ENCODE measurements around the gene MRPS27. TPM values are rescaled to one million over a fixed set of nuclear protein-coding genes. Genes with fewer than 3 reads are reported as not detected.
A peak's percentile ranks its signal among the peaks of the same experiment; 100 is the strongest.

The MRPS27 gene
- total and polyA plus RNA-seq, 9 donors: 37.0 to 46.6 (median 41.9) TPM

GRCh38 chr5:72269411-72269780 is 50.6 kb downstream of the MRPS27 start:
- Histone ChIP-seq H3K9me3 (replicated peaks; ENCODE audit: control insufficient read depth, low read depth, low read length) (no peaks in the 10 kb centered on the region), H3K36me3 (ENCODE audit: control insufficient read depth, insufficient read depth, low read length) (no peaks in the 10 kb centered on the region), H3K27me3 (ENCODE audit: control insufficient read depth, insufficient read depth, low read length) (no peaks in the 10 kb centered on the region), H3K27ac (ENCODE audit: low read length) (no peak overlapping the region), H3K4me1 (ENCODE audit: control insufficient read depth, insufficient read depth, low read length) (no peaks in the 10 kb centered on the region), H3K4me3 (ENCODE audit: low read length) (no peak overlapping the region)
- no peak for DNase-seq
- no CpG with 5 or more reads among the region's 1 CpG for WGBS (ENCODE audit: insufficient coverage)

DNA sequence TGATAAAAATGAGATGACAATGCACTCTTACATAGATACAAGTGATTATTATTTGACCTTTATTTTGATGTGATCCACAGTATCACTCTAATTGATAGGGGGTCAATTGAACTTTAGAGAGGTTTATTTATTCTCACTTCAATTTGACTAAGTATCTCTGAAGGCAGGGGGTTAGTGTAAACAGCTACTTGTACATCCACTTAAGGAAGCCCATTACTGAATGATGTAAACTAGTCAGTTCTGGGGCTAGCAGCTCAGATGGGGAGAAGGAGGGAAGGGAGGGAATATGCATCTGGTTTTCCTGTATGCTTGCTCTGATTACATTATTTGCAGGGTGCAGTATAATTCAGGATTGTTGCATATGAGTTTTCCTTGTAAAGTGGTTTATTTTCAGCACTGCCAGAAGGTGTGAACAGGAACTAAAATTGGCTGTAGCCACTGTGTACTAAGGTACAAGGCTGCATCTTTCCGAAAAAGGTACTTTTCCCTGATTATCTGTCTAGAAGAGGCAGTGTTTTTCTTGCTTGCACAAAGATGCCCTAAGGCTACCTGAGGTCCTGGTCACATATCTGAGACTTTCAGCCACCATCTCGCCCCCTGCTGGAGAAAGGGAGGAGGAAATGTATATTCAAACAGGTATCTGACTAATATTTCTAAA is 51.2 kb downstream of the MRPS27 start:
- H3K36me3 ChIP-seq (ENCODE audit: control insufficient read depth, insufficient read depth, low read length): no peaks in the 10 kb centered on the region

GRCh38 chr5:72268260-72268659 is 51.8 kb downstream of the MRPS27 start:
- H3K9me3 ChIP-seq (replicated peaks; ENCODE audit: control insufficient read depth, low read depth, low read length): no peaks in the 10 kb centered on the region
- H3K27me3 ChIP-seq (ENCODE audit: control insufficient read depth, insufficient read depth, low read length): no peaks in the 10 kb centered on the region
- H3K27ac ChIP-seq (ENCODE audit: low read length): no peak overlapping the region
- WGBS (ENCODE audit: insufficient coverage): no CpG with 5 or more reads among the region's 2 CpGs
- H3K4me1 ChIP-seq (ENCODE audit: control insufficient read depth, insufficient read depth, low read length): no peaks in the 10 kb centered on the region
- no peak for DNase-seq
- no peaks in the 10 kb centered on the region for H3K36me3 ChIP-seq (ENCODE audit: control insufficient read depth, insufficient read depth, low read length)
- no peak overlapping the region for H3K4me3 ChIP-seq (ENCODE audit: low read length)

More for the DNA sequence above, 51.2 kb downstream of the MRPS27 start:
- Histone ChIP-seq H3K9me3 (replicated peaks; ENCODE audit: control insufficient read depth, low read depth, low read length) (no peaks in the 10 kb centered on the region), H3K4me3 (ENCODE audit: low read length) (no peak overlapping the region), H3K27ac (ENCODE audit: low read length) (no peak overlapping the region), H3K4me1 (ENCODE audit: control insufficient read depth, insufficient read depth, low read length) (no peaks in the 10 kb centered on the region), H3K27me3 (ENCODE audit: control insufficient read depth, insufficient read depth, low read length) (no peaks in the 10 kb centered on the region)
- DNase-seq: no peak
- 100% methylated on average over 1 of the region's 2 CpGs for WGBS (ENCODE audit: insufficient coverage)

DNA sequence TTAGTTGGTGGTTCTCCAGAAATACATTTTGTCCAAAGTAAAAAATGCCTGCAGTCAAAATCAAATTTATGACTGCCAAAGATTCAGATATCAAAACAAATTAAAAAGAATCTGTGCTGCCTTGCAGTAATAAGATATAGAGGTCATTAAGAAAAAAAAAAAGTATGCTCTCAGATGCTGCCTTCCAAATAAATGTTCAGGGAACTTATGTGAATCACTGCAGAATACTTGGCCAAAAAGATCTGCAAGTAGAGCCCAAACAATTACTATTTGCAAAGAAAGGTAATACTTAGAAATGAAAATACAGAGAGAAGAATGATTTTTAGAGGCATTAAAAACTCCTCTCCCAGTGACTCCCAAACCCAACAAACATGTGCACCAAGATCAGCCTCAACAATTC is 52.4 kb downstream of the MRPS27 start:
- no peak overlapping the region for H3K27ac ChIP-seq (ENCODE audit: low read length)
- no peaks in the 10 kb centered on the region for H3K9me3 ChIP-seq (replicated peaks; ENCODE audit: control insufficient read depth, low read depth, low read length)
- no peaks in the 10 kb centered on the region for H3K27me3 ChIP-seq (ENCODE audit: control insufficient read depth, insufficient read depth, low read length)
- no peaks in the 10 kb centered on the region for H3K4me1 ChIP-seq (ENCODE audit: control insufficient read depth, insufficient read depth, low read length)
- DNase-seq: peak; percentile 56
- no peaks in the 10 kb centered on the region for H3K36me3 ChIP-seq (ENCODE audit: control insufficient read depth, insufficient read depth, low read length)
- H3K4me3 ChIP-seq (ENCODE audit: low read length): no peak overlapping the region

DNA sequence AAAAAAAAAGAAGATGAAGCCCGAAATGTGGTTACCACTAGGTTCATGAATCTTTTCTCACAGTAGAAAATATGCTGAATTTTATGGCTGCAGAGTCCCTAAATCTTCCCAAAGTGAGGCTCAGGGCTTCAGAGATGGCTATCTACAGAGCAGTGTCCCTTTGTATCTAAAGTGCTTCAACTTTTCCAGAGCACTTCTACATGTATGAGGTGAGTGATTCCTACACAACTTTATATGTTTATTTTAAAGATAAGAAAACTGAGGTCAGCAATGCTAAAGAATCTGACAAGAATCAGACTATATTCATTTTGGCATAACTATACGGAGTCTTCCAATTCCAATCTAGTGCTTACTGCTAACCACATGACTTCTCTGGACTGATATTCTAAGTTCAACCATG is 53.2 kb downstream of the MRPS27 start:
- Histone ChIP-seq H3K27me3 (ENCODE audit: control insufficient read depth, insufficient read depth, low read length) (no peaks in the 10 kb centered on the region), H3K27ac (ENCODE audit: low read length) (no peak overlapping the region), H3K9me3 (replicated peaks; ENCODE audit: control insufficient read depth, low read depth, low read length) (no peaks in the 10 kb centered on the region), H3K4me3 (ENCODE audit: low read length) (no peak overlapping the region), H3K4me1 (ENCODE audit: control insufficient read depth, insufficient read depth, low read length) (no peaks in the 10 kb centered on the region), H3K36me3 (ENCODE audit: control insufficient read depth, insufficient read depth, low read length) (no peaks in the 10 kb centered on the region)
- DNase-seq: no peak
- no CpG with 5 or more reads among the region's 2 CpGs for WGBS (ENCODE audit: insufficient coverage)

DNA sequence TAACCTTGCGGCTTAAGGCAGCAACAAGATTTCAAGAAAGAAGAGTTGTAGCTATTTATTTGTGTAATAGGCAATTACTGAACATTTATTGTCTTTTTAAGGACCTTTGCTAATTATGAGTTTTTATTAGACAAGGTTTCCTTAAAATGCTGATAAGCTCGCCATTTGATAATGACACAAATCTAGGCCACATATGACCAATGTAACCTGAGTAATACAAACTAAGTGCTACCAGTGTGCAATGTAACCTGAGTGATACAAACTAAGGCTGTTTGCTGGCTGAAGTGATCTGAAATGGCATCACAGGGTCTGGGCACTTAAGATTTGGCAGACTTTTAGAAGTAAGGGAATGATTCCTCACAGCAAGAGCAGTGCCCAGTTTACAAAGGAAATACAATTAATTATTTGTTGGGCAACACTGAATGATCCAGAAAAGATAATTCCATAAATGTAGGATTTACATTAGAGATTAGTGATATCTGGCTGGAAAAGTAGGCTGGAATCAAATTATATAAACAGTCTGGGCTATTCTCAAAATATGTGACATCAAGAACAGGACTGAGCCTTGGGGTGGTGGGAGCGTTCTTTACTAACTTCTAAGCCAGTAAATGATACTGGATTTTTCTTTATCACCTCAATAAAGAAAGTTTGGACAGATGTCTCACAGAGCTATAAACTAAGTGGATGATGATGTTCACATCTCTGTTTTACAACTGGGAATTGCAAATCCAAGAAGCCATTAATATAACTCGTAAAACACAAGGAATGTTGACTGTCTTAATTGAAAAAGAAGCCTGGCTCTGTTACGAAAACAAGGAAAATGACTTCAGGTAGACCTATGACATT is 54.8 kb downstream of the MRPS27 start:
- no peaks in the 10 kb centered on the region for H3K36me3 ChIP-seq (ENCODE audit: control insufficient read depth, insufficient read depth, low read length)
- no peak for DNase-seq
- H3K27ac ChIP-seq (ENCODE audit: low read length): no peak overlapping the region
- no peaks in the 10 kb centered on the region for H3K9me3 ChIP-seq (replicated peaks; ENCODE audit: control insufficient read depth, low read depth, low read length)
- WGBS (ENCODE audit: insufficient coverage): 75% methylated on average over 1 of the region's 5 CpGs
- no peaks in the 10 kb centered on the region for H3K27me3 ChIP-seq (ENCODE audit: control insufficient read depth, insufficient read depth, low read length)
- no peaks in the 10 kb centered on the region for H3K4me1 ChIP-seq (ENCODE audit: control insufficient read depth, insufficient read depth, low read length)
- no peak overlapping the region for H3K4me3 ChIP-seq (ENCODE audit: low read length)

DNA sequence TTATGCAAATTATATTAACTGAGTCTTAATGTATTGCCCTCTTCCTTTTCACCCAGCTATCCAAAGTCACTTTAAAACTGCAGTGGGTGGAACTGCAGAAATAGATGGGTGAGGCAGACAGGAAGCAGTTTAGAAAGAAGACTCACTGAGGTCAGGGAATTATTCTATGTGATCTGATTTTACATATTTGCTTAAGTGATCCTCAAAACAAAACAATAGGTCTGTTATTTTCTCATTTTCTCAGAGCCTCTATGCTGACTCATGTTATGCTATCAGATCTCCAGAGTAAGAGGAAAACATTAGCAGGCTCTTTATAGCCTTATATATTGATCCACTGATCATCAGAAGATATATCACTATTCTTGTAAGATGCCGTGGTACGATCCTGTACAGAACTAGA is 63.5 kb downstream of the MRPS27 start:
- Histone ChIP-seq H3K27ac (ENCODE audit: low read length) (no peak overlapping the region), H3K36me3 (ENCODE audit: control insufficient read depth, insufficient read depth, low read length) (no peaks in the 10 kb centered on the region), H3K27me3 (ENCODE audit: control insufficient read depth, insufficient read depth, low read length) (no peaks in the 10 kb centered on the region), H3K4me1 (ENCODE audit: control insufficient read depth, insufficient read depth, low read length) (no peaks in the 10 kb centered on the region), H3K4me3 (ENCODE audit: low read length) (no peak overlapping the region), H3K9me3 (replicated peaks; ENCODE audit: control insufficient read depth, low read depth, low read length) (no peaks in the 10 kb centered on the region)
- WGBS (ENCODE audit: insufficient coverage): no CpG with 5 or more reads among the region's 2 CpGs
- DNase-seq: no peak

- no peak for DNase-seq
- Histone ChIP-seq H3K4me3 (ENCODE audit: low read length) (no peak overlapping the region), H3K4me1 (ENCODE audit: control insufficient read depth, insufficient read depth, low read length) (no peaks in the 10 kb centered on the region), H3K9me3 (replicated peaks; ENCODE audit: control insufficient read depth, low read depth, low read length) (no peaks in the 10 kb centered on the region), H3K27me3 (ENCODE audit: control insufficient read depth, insufficient read depth, low read length) (no peaks in the 10 kb centered on the region), H3K36me3 (ENCODE audit: control insufficient read depth, insufficient read depth, low read length) (no peaks in the 10 kb centered on the region), H3K27ac (ENCODE audit: low read length) (no peak overlapping the region)
- WGBS (ENCODE audit: insufficient coverage): no CpG with 5 or more reads among the region's 2 CpGs
Observed at GRCh38 chr5:72255670-72256069, 64.4 kb downstream of the MRPS27 start.

- H3K4me3 ChIP-seq (ENCODE audit: low read length): no peak overlapping the region
- no peak for DNase-seq
- no peaks in the 10 kb centered on the region for H3K36me3 ChIP-seq (ENCODE audit: control insufficient read depth, insufficient read depth, low read length)
- no CpG with 5 or more reads among the region's 3 CpGs for WGBS (ENCODE audit: insufficient coverage)
- H3K27ac ChIP-seq (ENCODE audit: low read length): no peak overlapping the region
- no peaks in the 10 kb centered on the region for H3K4me1 ChIP-seq (ENCODE audit: control insufficient read depth, insufficient read depth, low read length)
- H3K27me3 ChIP-seq (ENCODE audit: control insufficient read depth, insufficient read depth, low read length): no peaks in the 10 kb centered on the region
- H3K9me3 ChIP-seq (replicated peaks; ENCODE audit: control insufficient read depth, low read depth, low read length): no peaks in the 10 kb centered on the region
Observed at GRCh38 chr5:72255237-72255636, 64.8 kb downstream of the MRPS27 start.

DNA sequence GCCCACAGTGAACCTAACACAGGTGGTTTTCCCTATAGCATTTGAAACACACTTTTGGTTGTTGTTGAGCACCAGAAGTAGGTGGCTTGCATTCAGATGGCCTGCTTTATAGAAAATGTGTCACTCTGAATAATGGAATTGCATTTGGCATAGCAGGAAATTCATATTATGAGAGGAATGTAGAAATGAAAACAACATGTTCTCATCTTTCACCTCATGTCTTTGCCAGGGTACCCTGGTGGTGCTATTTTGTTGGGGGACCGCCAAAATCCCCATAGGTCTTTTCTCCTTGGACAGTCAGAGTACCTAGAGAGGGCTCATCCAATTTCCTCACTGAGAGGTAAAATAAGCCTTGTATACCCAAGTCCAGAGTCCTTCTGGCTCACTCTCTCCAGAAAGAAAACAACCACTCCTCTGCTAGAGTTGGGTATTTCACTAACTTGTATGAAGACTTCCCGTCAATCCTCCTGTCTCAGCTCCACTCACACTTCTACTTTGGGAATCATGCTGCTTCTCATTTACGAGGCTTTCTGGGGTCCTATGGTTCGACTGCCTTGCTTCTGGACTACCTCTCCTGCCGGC is 67.4 kb downstream of the MRPS27 start:
- 68% methylated on average over 4 of the region's 5 CpGs for WGBS (ENCODE audit: insufficient coverage)

More for the DNA sequence above, 67.4 kb downstream of the MRPS27 start:
- peaks cover 5% of the 10 kb centered on the region for H3K4me1 ChIP-seq (ENCODE audit: control insufficient read depth, insufficient read depth, low read length)
- no peak overlapping the region for H3K4me3 ChIP-seq (ENCODE audit: low read length)
- no peaks in the 10 kb centered on the region for H3K27me3 ChIP-seq (ENCODE audit: control insufficient read depth, insufficient read depth, low read length)
- no peaks in the 10 kb centered on the region for H3K36me3 ChIP-seq (ENCODE audit: control insufficient read depth, insufficient read depth, low read length)
- DNase-seq: no peak
- H3K9me3 ChIP-seq (replicated peaks; ENCODE audit: control insufficient read depth, low read depth, low read length): no peaks in the 10 kb centered on the region
- H3K27ac ChIP-seq (ENCODE audit: low read length): no peak overlapping the region

Measured in muscle of leg (tissue), 11 donors.